ENCODE measurements around the gene FST.

Gene FST

DNA sequence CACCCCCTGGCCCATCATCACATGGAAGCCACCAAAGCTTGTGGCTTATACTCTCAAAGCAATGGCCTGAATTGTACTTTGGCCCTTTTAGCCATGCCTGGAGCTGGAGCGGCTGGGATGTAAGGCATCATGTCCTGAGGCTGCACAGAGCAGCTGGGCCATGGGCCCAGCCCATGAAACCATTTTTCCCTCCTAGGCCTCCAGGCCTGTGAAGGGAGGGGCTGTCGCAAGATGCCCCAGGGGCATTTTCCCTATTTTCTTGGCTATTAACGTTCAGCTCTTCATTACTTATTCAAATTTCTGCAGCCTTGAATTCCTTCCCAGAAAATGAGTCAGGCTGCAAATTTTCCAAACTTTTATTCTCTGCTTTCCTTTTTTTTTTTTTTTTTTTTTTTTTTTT lies 27.7 kb downstream of the FST start:
- DNase-seq (ENCODE audit: low read depth in 2 of 3, low spot score in 2 of 3), result no peak

DNA sequence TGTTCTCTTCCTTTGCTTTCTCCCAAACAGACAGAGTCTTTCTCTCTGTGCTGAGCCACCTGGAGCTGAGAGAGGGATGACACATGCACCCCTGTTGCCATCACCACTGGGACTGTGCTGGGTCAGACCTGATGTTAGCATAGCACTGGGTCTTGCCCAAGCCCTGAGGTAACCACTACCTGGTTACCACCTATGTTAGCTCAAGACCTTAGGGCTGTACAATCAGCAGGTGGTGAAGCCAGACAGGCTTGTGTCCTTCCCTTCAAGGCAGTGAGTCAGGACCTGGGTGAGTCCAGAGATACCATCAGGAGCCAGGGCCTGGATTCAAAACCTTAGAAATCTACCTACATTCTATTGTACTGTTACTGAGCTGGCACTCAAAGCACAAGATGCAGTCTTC lies 32.1 kb downstream of the FST start:
- no peak for DNase-seq (ENCODE audit: low read depth in 2 of 3, low spot score in 2 of 3)

DNA sequence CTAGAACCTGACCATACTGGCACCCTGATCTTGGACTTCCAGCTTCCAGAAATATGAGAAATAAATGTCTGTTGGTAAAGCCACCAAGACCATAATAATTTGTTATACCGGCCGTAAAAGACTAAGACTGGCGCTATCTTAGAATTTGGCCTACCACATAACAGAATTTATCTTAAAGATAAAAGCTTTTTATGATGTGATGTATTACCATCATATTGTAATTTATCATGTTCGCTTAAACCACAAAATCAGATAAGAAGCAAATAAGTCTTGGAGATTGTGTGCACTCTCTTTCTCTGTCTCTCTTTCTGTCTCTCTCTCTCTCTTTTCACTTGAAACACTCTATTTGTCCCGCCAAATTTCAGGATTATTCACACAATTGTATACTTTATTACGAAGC lies 35.6 kb downstream of the FST start:
- DNase-seq (ENCODE audit: low read depth in 2 of 3, low spot score in 2 of 3), result no peak

DNA sequence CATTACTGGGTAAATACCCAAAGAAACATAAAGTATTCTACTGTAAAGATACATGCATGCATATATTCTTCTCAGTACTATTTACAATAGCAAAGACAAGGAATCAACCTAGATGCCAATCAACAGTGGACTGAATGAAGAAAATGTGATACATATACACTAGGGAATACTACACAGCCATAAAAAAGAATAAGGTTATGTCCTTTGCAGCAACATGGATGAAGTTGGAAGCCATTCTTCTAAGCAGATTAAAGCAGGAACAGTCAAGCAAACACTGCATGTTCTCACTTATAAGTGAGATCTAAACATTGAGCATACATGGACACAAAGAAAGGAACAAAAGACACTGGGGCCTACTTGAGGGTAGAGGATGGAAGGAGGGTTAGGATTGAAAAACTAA lies 40.4 kb downstream of the FST start:
- DNase-seq (ENCODE audit: low read depth in 2 of 3, low spot score in 2 of 3), result no peak

Data from activated CD8-positive, alpha-beta memory T cell treated with anti-CD3 and anti-CD28 coated beads for 48 hours (primary cell).